Amygdala (tissue), 56 donors: ENCODE results near the gene COCH.

Experiments used
- DNase-seq, 56 donors: peaks; one replicate each; lab custom pipeline; 2025; lab: John Stamatoyannopoulos, UW

The COCH gene

DNA sequence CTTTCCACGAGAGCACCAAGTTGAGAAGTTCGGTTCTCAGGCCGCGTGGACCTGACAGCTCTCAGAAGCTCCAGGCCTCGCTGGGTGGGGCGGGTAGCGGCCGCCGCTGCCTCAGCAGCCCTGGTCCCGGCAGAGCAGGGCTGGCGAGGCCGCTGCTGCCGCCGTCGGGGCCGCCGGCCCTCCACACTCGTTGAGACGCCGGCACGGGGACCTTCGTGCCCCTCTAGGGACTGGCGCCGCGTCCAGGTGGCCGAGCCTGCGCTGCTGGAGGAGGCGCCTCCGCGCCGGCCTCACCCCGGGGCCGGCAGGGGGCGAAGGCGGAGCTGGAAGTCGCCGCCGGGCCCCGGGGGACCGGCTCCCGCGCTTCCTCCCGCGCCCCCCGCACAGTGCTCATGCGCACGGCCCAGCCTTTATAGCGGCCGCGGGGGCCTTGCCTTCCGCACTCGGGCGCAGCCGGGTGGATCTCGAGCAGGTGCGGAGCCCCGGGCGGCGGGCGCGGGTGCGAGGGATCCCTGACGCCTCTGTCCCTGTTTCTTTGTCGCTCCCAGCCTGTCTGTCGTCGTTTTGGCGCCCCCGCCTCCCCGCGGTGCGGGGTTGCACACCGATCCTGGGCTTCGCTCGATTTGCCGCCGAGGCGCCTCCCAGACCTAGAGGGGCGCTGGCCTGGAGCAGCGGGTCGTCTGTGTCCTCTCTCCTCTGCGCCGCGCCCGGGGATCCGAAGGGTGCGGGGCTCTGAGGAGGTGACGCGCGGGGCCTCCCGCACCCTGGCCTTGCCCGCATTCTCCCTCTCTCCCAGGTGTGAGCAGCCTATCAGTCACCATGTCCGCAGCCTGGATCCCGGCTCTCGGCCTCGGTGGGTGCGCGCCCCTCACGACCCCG lies at the start of gene COCH:
Gene COCH (plus strand): TSS at position 440 of the 879 bp plus-strand sequence. CDS start 380 bp downstream, at position 820.
- DNase-seq = peak in 7 of 56 donors; percentile 2 to 47 (median 28)

DNA sequence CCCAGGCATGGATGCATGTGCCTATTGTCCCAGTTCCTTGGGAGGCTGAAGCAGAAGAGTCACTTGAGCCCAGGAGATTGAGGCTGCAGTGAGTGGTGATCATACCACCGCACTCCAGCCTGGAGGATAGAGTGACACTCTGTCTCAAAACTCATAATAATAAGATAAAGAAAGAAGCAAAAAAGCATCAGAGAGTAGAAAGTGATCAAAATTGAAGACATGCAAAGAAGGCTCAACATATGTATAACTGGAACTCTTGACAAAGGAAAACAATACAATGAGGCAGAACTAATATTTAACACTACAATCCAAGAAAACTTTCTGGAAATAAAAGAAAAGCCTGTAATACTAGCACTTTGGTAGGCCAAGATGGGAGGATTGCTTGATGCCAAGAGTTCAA lies 48.3 kb upstream of the COCH start:
- DNase-seq = no peak

GRCh38 chr14:30829853-30830252 lies 44.5 kb upstream of the COCH start:
- DNase-seq = no peak

DNA sequence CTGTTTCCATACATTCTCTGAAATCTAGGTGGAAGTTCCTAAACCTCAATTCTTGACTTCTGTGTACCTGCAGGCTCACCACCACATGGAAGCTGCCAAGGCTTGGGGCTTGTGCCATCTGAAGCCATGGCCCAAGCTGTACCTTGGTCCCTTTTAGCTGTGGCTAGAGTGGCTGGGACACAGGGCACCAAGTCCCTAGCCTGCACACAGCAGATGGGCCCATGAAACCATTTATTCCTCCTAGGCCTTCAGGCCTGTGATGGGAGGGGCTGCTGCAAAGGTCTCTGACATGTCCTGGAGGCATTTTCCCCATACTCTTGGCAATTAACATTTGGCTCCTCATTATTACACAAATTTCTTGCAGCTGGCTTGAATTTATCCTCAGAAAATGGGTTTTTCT lies 40.0 kb upstream of the COCH start:
- no peak for DNase-seq

DNA sequence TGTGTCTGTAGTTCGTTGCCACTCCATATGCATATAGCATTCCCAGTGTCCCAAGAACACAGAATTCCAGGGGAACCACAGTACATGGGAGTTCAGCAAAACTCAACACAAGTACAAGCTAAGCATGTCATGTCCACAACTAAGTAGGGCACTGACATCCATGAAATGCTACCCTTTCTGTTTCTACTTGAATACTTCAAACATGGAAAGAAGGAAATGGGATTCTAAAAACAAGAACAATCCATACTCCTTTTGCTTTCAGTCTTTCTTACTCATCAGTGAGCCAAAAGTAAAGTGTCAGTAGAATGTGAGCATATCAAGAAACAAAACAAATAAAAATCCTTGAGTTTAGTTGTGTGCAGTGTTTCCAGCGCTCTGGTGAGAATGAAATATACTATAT lies 36.0 kb upstream of the COCH start:
- no peak for DNase-seq

DNA sequence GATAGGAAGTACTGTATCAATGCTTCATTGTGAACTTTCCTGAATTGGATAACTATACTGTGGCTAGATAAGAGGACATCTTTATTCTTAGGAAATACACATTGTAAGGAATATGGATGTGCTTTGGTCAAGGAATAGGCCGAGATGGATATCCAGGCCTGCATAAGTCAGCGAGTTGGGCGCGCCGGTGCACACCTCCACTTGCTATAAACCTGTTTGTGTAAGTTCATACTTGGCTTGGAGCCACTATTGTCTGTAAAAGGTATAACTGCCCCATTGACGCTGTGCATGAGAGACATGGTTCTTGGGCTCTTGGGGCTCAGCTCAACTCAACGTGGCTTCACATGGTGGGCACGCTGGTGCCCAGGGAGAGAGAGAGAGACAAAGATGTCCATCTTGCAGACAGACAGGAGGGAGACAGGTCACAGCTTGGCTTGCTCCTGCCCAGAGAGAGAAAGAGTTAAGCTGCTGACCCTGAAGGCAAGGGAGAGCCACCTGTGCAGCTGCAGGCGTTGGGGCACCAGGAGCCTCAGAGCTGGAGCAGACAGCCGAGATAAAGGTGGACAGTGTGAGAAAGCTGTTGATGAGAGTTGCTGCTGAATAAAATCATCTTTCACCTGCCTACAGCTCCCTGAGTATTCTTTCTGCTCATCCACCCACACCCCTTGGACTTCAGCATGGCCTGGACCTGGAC lies 34.1 kb upstream of the COCH start:
- DNase-seq = no peak

DNA sequence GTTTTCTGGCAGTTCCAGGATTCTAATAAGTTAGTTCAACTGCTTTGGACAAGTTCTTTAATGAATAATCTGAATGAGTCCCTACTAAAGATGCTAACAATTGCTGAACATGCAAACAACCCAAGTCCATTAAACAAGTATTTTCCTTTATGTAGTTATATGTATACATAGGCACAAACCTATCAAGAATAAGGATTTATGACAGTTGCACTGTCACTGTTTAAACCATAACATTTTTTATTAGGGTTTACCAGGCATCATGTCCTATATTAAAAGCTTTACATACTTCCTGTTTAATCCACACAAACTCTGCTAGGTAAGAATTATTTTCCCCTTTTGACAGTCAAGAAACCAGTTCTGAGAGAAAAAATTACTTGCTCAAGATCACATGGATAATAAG lies 31.9 kb upstream of the COCH start:
- no peak for DNase-seq

DNA sequence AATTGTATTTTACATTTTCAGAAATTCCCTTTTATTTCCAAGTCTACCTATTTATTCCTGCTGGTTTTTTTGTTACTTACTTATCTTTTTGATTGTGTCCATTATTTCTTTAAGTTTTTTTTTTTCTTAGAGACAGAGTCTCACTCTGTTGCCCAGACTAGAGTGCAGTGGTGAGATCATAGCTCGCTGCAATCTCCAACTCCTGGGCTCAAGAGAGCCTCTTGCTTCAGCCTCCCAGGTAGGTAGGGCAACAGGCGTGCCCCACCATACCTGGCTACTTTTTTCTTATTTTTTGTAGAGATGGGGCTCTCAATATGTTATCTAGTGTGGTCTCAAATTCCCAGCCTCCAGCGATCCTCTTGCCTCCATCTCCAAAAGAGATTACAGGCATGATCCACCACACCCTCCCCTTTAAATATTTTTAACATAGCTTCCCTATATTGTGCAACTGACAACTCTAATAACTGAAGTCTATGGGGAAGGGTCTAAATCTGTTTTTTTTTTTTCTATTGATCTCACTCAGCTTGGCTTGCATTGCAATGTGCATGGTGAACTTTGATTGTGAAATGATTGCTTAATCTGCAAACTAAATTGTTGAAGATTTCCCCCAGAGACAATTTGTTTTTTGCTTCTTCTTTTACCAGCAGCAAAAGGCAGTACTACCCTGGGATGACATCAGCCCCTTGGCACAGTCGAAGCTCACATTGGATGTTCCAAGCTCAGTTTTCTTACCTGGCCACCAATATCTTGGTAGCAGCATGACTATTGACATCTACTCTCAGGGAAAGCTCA lies 25.7 kb upstream of the COCH start:
- DNase-seq = no peak

DNA sequence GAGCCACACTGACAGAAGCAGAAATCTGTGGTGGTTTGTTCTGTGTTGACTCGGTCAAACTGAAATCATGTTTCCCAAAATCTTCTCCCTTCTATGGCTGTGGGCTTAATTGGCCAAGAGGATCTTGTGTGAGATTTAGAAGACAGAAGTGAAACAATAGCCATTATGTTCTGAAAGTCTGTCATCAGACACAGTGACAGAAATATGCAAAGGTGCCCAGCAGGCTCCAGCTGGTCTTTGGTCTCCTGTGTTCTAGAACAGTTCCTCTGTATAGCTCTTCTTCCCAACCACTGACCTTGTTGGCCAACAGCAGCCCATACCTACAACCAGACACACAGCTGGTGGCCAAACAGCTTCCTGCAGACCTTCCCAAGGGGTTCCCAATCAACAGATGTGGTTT lies 25.0 kb upstream of the COCH start:
- no peak for DNase-seq

GRCh38 chr14:30849983-30850382 lies 24.4 kb upstream of the COCH start:
- no peak for DNase-seq

- DNase-seq = no peak
Measured at GRCh38 chr14:30853946-30854345, 20.4 kb upstream of the COCH start.

DNA sequence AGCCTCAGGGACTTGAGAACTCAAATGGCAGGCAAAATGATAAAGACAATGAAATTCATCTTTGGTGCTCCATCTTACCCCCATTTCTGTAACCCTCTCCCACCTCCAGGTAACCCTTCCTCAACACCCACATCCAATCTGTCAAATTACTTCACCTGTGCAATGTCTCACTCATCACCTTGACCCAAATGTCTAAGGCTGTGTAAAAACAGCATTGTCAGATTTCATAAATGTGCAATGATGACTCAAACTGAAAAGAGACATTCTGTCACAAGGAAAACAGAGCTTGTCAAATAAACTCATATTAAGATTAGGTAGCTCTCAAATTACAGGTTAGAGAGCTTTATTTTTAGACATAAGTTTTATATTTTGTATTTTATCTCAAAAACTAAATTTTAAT lies 19.9 kb upstream of the COCH start:
- DNase-seq = no peak

DNA sequence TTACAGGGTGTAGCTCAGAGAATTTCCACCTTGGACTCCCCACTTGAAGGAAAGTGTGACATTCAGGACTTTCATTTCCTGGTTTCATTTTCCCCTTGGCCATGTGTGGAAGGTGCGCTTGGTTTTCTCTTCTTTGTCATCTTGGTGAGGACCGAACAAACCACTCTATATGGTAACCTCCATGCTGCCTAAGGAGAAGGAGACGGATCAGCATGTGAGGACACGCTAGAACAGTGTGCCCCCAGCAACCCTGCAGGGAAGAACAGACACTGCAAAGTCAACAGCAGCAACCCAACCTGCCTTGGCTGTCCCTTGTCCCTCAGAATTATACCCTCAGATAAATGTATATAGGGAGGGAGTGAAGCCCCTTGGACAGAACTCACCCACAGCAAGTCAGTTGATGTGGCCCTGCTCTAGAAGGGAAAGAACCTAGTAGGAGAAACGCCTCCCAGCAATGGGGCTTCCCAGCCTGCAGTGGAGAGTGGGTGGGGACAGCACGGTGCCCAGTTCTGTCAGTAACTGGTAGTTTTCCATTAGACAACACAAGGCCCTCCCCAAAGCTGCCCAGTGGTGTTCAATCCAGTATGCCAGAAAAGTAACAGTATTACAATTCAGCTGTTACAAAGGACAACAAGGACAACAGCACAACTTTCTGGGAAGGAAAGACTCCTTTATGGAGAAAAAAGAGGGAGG lies 18.9 kb upstream of the COCH start:
- DNase-seq = no peak

GRCh38 chr14:30861200-30861599 lies 13.2 kb upstream of the COCH start:
- DNase-seq = no peak

DNA sequence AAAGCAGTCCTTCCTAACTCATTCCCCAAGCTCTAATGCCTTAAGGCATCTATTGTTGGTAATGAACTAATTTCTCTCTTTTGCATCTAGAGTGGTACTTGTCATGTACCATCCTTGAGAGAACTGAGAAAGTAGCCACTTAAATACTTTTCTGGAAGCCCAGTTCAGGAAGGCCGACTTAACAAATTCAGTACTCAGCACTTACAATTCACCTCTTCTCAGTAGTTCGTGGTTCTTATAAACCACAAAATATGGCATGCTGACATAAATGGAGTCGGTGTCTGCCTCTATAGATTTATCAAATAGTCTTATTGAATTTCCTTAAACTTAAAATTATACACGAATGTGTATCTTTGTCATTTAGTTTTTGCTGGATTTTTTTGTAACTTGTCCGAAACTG lies 9.4 kb upstream of the COCH start:
- DNase-seq = no peak

- no peak for DNase-seq
Measured at GRCh38 chr14:30868736-30869135, 5.6 kb upstream of the COCH start.

GRCh38 chr14:30869551-30870155 lies 4.7 kb upstream of the COCH start:
- DNase-seq = no peak

DNA sequence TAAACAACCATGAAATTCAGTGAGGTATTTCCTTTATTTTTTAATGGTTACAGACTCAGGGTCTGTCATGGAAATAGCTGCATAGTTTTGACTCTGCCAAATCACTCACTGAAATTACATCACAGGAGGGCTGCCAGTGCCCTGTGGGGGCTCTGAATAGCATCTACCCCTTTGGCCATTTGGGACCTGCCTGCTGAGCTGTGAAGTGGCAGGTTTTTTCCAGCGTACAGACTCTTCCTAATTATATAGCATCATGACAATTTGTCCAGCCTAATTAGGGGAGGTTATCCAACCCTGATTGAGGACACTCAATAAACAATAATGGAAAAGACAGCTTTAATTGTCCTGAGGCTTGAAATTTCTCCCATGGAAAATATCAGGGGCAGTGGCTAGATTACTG lies 1.8 kb upstream of the COCH start:
- no peak for DNase-seq

DNA sequence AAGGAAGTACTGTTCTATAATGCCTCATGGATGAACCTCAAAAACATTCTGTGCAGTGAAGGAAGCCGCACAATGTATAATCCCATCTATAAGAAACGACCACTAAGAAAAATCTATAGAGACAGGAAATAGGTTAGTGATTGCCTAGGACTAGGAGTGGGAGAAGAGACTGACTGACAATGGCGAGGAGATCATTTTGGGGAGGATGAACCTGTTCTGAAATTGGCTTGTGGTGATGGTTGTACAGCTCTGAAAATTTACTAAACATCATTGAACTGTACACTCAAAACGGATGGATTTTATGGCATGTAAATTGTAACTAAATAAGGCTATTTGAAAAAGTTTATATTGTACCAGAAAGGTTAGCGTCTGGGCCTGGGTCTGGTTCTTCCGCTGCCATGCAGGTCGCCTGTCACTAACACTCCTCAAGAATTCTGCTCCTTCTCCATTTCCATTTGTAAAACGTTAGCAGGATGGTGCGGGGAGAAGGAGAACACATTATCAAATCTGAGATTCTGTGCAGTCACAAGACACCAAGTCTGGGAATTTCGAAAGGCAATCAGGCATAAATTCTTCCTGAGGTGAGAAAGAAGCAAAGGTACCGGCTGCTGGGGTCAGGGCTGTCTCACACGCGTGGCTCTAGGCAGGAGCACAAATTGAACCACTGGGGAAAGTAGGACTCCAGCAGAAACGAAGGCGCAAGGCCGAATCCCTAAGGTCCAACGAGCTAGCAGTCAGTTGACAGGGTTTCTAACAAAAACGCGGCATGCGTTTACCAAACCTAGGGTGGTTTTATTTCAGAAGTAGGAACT lies 845 bp upstream of the COCH start:
- DNase-seq = no peak
